ENCODE results near the gene ARHGAP15.

Gene ARHGAP15

DNA sequence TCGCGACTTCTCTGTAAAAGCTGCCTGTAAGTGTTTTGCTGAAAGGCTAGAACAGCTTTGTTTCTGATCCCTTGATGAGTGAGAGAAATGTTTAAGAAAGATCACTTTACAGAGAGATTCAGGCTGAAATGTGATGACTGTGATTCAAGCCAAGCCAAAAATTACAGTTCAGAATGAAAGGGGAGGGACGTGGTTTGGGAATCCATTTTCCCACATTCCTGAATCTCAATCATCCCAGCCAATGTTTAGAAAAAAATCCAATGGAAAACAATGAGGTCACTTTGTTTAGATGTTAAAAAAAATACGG is 416.7 kb downstream of the ARHGAP15 start:
- TF ChIP-seq, protein P1, sequence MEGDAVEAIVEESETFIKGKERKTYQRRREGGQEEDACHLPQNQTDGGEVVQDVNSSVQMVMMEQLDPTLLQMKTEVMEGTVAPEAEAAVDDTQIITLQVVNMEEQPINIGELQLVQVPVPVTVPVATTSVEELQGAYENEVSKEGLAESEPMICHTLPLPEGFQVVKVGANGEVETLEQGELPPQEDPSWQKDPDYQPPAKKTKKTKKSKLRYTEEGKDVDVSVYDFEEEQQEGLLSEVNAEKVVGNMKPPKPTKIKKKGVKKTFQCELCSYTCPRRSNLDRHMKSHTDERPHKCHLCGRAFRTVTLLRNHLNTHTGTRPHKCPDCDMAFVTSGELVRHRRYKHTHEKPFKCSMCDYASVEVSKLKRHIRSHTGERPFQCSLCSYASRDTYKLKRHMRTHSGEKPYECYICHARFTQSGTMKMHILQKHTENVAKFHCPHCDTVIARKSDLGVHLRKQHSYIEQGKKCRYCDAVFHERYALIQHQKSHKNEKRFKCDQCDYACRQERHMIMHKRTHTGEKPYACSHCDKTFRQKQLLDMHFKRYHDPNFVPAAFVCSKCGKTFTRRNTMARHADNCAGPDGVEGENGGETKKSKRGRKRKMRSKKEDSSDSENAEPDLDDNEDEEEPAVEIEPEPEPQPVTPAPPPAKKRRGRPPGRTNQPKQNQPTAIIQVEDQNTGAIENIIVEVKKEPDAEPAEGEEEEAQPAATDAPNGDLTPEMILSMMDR (IDR thresholded peaks at IDR 0.05; ENCODE audit: low read depth, low read length): no peak
- H3K4me3 ChIP-seq (ENCODE audit: low read depth, low read length): no peak overlapping the region

DNA sequence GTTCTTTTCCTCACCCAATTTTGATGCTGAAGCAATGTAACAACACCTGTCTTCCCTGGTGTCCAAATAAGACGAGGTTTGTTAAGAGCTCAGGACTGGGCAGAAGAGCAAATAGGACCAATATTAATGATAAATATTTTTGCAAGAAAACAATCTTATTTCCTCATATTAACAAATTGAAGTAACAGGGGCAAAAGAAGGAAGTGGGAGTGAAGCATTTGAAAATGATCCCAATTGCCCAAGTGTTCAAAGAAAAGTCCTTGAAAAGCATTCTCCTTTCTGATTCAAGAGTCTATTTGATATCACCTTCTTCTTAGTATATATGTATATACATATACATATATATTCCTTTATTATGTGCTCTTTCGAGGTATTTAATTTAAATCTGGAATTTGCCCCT is 418.8 kb downstream of the ARHGAP15 start:
- TF ChIP-seq, protein P1 (IDR thresholded peaks at IDR 0.05; ENCODE audit: low read depth, low read length): no peak

GRCh38 chr2:143550500-143550899 is 421.3 kb downstream of the ARHGAP15 start:
- TF ChIP-seq, protein P1 (IDR thresholded peaks at IDR 0.05; ENCODE audit: low read depth, low read length): no peak
- no peak overlapping the region for H3K4me3 ChIP-seq (ENCODE audit: low read depth, low read length)

More for the DNA sequence above, 418.8 kb downstream of the ARHGAP15 start:
- no peak overlapping the region for H3K4me3 ChIP-seq (ENCODE audit: low read depth, low read length)

- H3K4me3 ChIP-seq (ENCODE audit: low read depth, low read length): no peak overlapping the region
- TF ChIP-seq, protein P1 (IDR thresholded peaks at IDR 0.05; ENCODE audit: low read depth, low read length): no peak
Observed at GRCh38 chr2:143551971-143552650, 422.9 kb downstream of the ARHGAP15 start.

DNA sequence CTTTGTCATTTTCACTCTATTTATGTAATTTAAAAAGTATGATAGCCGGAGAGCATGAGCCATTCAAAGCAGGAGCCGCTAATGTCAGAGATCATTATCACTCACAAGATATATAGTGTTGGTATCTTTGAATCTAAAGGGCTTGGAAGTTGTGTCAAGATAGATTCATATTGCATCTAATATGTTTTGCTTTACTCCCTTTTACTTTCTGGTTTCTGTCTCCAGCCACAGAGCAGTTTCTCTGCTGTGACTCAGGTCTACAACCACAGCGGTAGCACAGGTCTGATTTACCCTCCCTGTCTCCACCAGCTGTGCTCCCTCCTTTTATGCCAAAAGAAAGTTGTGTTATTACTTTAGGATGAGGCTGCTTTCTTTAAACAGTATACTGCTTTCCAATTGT is 424.0 kb downstream of the ARHGAP15 start:
- TF ChIP-seq, protein P1 (IDR thresholded peaks at IDR 0.05; ENCODE audit: low read depth, low read length): no peak

GRCh38 chr2:143558665-143559064 is 429.4 kb downstream of the ARHGAP15 start:
- TF ChIP-seq, protein P1 (IDR thresholded peaks at IDR 0.05; ENCODE audit: low read depth, low read length): no peak
- no peak overlapping the region for H3K4me3 ChIP-seq (ENCODE audit: low read depth, low read length)

More for the DNA sequence above, 424.0 kb downstream of the ARHGAP15 start:
- H3K4me3 ChIP-seq (ENCODE audit: low read depth, low read length): no peak overlapping the region

- H3K4me3 ChIP-seq (ENCODE audit: low read depth, low read length): no peak overlapping the region
- TF ChIP-seq, protein P1 (IDR thresholded peaks at IDR 0.05; ENCODE audit: low read depth, low read length): no peak
Observed at GRCh38 chr2:143559147-143559546, 429.9 kb downstream of the ARHGAP15 start.
